Superior temporal gyrus (tissue), 1 donor: ENCODE results near the gene PPP4R2.
A peak's percentile ranks its signal among the peaks of the same experiment; 100 is the strongest.
"Not testable (repeated sequence)": the region's sequence is repeated elsewhere in the genome, so short reads cannot be mapped to it uniquely, and the experiment has no call there.

Experiments used
- DNase-seq: peaks from one replicate; pipeline ENCODE4 v3.0.0-alpha.2; 2016; ENCODE audit errors: extremely low spot score

PPP4R2 gene

DNA sequence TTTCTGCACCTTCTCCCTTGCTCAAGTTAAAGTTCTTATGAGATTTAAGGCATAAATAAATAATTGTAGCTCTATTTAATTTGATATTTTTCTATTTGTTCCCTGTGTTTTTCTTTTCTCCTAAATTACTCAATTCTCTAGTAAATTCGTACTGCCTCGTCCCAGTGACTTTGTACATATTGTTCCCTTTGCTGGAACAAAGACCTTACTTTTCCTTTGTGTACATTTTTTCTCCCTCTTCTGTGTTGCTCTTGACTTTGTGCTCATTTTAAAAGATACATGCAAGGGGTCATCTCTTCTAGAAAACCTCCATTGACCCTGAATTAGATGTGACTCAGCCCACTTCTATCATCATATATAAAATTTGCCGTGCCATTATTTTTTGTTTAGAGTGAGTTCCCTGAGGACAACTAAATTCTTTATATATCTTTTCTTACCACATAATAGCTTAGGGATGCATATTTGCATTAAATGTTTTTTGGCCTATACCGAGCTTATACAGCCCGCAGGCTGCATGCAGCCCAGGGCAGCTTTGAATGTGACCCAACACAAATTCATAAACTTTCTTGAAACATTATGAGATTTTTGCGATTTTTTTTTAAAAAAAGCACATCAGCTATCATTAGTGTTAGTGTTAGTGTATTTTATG lies 29.6 kb downstream of the PPP4R2 start:
- DNase-seq, result peak; percentile 74

DNA sequence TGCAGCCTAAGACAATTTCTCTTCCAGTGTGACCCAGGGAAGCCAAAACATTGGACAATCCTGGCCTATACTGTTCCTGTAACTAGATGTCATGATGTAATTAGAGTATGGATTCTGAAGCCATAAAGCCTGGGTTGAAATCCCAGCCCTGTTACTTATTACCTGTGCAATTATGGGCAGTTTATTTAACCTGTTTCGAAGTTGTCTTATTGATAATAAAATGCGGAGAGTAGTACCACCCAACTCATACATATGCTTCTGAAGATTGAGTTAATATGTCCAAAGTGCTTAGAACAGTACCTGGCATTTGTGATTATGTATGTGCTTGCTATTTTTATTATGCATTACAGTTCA lies 30.1 kb downstream of the PPP4R2 start:
- no peak for DNase-seq

DNA sequence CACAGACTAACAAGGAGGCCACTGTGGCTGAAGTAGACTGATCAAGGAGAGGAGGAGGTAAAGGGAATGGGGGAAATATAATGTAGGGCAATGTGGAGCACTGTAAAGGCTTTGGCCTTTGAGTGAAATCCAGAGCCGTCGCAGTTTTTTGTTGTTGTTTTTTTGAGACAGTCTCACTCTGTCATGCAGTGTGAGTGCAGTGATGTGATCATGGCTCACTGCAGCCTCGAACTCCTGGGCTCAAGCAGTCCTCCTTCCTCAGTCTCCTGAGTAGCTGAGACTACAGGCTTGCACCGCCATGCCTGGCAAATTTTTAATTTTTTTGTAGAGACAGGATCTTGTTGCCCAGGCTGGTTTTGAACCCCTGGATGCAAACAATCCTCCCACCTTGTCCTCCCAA lies 32.2 kb downstream of the PPP4R2 start:
- no peak for DNase-seq

GRCh38 chr3:73029321-73029796 lies 32.7 kb downstream of the PPP4R2 start:
- DNase-seq, result no peak

DNA sequence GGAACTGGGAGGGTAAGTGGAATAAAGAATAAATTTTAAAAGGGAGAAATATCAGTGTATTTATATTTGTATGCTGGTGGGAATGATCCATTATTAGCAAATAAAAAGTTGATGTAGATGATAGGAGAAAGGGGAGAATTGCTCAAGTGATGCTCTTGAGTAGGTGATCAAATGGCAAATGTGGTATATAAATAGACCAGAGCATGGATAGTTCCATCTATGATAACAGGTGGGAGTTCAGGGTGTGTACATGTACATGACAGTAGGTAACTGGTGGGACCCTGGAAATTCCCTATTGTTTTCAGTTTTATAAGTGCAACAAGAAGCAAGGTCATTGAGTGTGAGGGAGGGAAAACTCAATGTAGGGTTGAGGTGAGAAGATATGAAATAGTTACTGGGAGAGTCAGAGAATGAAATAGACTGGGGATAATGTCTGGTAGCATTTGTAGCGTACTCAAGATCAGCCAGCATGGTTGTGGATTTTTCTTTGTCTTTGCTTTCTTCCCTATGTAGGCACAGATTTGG lies 33.5 kb downstream of the PPP4R2 start:
- no peak for DNase-seq

DNA sequence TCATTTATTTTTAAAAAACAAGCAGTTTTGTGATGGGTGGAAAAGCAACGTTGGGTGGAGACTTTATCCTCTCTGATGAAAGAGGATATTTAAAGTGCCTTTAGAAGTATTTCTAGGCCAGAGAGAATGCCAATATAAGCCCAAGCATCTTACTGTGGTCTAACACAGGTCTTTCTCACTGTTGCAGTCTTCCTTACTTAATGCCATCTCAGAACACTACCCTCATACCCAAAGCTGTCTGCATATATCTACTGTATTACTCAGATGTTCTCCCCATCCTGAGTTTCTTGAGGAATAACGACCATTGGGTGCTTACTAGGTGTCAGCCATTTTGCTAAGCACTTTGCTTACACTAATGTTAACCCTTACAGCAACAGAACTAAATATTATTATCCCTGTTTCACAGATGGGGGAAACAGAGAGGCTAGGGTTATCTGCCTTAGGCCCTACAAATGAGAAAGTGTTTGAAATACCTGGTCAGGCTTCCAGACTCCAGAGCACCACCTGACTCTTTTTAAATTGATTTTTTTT lies 35.0 kb downstream of the PPP4R2 start:
- DNase-seq, result no peak

GRCh38 chr3:73036694-73037591 lies 40.3 kb downstream of the PPP4R2 start:
- DNase-seq, result no peak

DNA sequence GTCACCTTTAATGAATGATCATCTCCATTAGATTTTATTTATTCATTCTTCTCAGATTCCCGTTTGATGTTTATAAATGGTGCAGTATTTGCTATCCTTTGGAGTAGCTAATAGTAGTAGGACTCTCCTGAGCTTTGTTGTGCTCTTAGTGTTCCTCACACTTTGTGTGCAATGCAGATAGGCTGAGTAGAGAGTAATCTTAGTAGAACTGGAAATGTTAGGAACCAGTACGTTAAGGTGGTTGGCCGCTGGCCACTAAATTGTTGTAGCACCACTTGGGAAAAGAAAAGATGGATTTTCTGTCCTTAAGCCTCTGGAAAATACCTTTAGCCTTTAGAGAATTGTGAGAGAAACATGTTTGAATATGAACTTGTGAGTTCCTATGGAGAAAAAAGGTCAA lies 44.9 kb downstream of the PPP4R2 start:
- no peak for DNase-seq

GRCh38 chr3:73043414-73043813 lies 46.8 kb downstream of the PPP4R2 start:
- DNase-seq, result no peak

DNA sequence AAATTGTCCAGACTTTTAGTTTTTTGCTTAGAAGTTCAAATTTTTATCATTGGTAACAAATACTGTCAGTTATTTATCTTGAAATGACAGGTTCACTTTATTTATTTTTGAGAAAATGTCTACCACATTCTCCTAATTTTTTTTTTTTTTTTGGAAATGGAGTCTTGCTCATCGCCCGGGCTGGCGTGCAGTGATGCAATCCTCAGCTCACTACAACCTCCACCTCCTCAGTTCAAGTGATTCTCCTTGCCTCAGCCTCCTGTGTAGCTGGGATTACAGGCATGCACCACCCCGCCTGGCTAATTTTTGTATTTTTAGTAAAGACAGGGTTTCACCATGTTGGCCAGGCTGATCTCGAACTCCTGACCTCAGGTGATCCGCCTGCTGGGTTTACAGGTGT lies 48.8 kb downstream of the PPP4R2 start:
- DNase-seq, result no peak

DNA sequence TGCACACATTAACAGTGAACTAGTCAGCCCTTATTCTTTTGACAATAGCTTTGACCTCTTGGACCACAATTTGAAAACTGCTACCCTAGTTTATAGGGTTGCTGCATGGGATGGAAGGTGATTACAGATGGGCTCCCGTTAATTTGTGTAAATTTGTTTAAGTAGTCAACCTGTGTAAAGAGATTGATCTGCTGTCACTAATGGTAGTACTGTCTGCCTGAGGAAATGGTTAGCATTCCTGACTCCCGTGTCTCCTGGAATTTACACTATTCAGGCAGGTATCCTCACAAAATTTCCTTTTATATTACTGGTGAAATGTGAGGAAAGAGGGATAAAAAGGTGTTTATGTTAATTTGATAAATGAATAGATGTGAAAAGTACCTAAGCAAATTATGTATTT lies 49.6 kb downstream of the PPP4R2 start:
- no peak for DNase-seq

DNA sequence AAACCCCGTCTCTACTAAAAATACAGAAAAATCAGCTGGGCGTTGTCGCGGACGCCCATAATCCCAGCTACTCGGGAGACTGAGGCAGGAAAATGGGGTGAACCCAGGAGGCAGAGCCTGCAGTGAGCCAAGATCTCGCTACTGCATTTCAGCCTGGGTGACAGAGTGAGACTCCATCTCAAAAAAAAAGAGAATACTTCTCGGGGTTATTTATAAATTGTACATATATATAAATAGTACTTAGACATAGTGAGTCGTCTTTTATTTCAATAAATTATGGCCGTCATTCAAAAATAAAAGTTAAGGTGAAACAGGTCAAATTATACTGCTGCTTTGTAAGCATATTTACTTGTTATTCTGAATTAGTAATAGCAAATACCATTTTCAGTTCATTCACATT lies 52.7 kb downstream of the PPP4R2 start:
- no peak for DNase-seq

DNA sequence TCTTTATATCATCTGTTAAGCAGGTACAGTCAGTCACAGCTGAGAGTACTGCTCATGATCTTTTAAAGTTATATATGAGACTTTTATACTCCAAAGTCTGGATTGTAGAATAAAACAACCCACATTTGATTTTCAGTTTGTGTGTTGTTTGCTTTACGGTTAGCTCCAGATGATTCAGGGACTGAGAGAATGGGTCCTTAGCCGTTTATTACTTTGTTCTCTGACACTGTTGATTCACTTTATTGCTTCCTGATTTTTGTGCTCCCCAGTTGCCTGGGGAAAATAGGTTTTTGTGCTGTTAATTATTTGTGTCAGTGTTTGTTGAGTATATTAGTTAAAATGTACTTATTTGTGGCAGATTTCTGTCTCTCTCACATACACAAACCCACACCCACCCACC lies 56.2 kb downstream of the PPP4R2 start:
- no peak for DNase-seq

- no peak for DNase-seq
Measured at GRCh38 chr3:73055583-73055982, 59.0 kb downstream of the PPP4R2 start.

- peak; percentile 83 for DNase-seq
Measured at GRCh38 chr3:73056014-73056844, 59.6 kb downstream of the PPP4R2 start.

- no peak for DNase-seq
Measured at GRCh38 chr3:73056845-73057150, 60.2 kb downstream of the PPP4R2 start.

GRCh38 chr3:73060302-73060723 lies 63.7 kb downstream of the PPP4R2 start:
- no peak for DNase-seq

GRCh38 chr3:73061416-73061815 lies 64.8 kb downstream of the PPP4R2 start, which contains the start of gene EBLN2:
Gene EBLN2, plus strand, starts transcription at chr3:73061659. Its CDS starts 423 bp downstream, at chr3:73062082.
- DNase-seq, result no peak

DNA sequence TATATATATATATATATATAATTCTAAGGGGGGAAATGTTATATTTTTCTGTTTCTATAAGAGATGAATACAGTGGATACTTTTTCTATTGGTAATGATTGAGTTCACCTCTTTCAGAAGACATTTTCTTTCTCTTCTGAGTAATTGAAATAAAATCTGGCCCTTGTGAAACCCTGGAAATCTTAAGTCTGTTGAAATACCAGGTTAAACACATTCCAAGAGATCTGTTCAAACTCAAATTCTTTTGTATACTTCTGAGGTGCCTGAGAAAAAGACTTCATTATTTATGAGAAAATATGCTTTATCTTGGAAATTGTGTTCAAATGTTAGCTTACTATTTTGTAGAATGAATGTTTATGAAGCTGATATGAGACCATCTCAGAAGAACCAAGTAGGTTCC lies 69.6 kb downstream of the PPP4R2 start:
- DNase-seq, result not testable (repeated sequence)

DNA sequence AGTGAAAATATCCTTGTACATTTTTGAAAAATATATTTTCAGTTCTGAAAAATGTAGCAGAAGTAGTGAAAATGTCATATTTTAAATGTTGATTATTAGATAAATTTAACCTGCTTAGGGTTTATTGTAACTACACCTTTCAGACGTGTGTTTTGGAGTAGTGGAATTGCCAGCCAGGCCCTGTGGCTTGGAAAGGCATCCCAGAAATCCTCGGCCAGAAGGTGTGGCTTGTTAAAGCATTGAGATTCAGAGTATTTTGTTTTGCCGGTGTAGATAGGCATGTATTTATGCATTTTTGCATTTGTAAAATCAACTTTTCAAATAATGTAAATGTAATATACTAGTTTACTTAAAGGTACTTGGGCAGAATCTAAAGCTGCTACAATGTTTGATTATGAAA lies 71.8 kb downstream of the PPP4R2 start:
- no peak for DNase-seq

- no peak for DNase-seq
Measured at GRCh38 chr3:73069187-73069586, 72.6 kb downstream of the PPP4R2 start.
